Amniotic epithelial cell (primary cell): ENCODE results near the gene FAR2.
"Not testable (repeated sequence)": the region's sequence is repeated elsewhere in the genome, so short reads cannot be mapped to it uniquely, and the experiment has no call there.

ENCODE experiments used
- DNase-seq: peaks from one replicate; pipeline ENCODE4 v3.0.0-alpha.2; 2010; ENCODE audit warnings: low read depth

The FAR2 gene

GRCh38 chr12:29333178-29333577 lies 184.1 kb downstream of the FAR2 start:
- peak; percentile 84 for DNase-seq

- peak; percentile 8 for DNase-seq
Measured at GRCh38 chr12:29334937-29335336, 185.9 kb downstream of the FAR2 start.

DNA sequence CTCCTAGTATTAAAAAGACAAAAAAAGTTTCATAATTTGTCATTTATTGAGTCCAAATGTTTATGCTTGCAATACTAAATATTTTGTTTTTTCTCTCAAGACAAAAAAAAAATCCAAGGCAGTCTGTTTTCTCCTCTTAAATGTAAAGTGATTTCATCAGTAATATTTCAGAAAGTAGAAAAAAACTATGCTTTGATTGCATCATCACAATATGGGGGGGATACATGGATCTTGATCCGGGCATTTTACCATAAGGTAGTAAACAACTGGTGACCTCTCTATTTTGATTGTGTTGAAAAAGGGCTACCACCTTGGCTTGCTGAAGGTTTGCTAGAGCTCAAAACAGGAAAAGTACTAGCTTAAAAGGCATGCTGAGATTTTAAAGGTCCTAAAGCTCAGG lies 188.2 kb downstream of the FAR2 start:
- DNase-seq: no peak

GRCh38 chr12:29343022-29343799 lies 194.1 kb downstream of the FAR2 start:
- DNase-seq: no peak

- DNase-seq: peak; percentile 17
Measured at GRCh38 chr12:29346769-29347421, 197.8 kb downstream of the FAR2 start.

- DNase-seq: peak; percentile 77
Measured at GRCh38 chr12:29350080-29350479, 201.0 kb downstream of the FAR2 start.

GRCh38 chr12:29354954-29355353 lies 205.9 kb downstream of the FAR2 start:
- no peak for DNase-seq

GRCh38 chr12:29365091-29365490 lies 216.0 kb downstream of the FAR2 start:
- DNase-seq: no peak

DNA sequence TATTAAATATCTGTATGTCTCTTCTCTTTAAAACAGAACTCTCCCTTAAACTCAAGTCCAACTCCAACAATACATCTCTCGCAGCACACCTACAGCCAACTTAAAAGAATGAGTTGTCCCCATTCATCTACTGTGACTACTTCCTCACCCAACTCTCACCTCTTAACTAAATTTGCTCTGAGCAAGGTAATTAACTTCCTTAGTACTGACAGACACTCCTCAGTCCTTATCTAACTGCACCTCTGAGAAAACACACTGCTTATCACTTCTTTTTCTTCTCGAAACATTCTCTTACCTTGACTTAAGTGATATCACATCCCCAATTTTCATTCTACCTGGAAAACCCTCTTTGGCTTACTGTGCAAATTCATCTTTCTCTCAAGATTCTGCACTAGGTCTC lies 224.9 kb downstream of the FAR2 start:
- no peak for DNase-seq

DNA sequence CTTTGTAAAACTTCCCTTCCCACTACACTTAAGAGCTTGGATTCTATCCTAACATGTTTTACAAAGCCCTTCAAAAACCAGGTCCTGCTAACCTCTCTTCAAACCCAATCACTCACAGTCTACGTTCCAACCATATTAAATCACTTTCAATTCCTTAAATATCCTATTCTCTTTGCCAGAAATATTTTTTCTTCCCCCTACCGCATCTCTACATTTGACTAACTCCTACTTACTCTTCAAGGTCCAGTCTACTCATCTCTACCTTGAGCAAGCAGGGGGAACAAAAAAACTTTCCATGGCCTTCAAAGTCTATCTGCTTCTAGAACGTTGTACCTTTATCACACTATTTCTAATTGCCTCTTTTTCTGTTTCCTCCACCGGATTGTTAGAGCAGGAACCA lies 225.8 kb downstream of the FAR2 start:
- DNase-seq: peak; percentile 20

GRCh38 chr12:29376118-29376517 lies 227.0 kb downstream of the FAR2 start:
- no peak for DNase-seq

- peak; percentile 99 for DNase-seq
Measured at GRCh38 chr12:29380536-29381523, 231.8 kb downstream of the FAR2 start, which contains the start of gene ERGIC2. TSS of gene ERGIC2 (minus strand) at chr12:29381172. CDS start at chr12:29371633, 9,539 bp downstream.

GRCh38 chr12:29382251-29382650 lies 233.2 kb downstream of the FAR2 start:
- no peak for DNase-seq

- DNase-seq: not testable (repeated sequence)
Measured at GRCh38 chr12:29385194-29385593, 236.1 kb downstream of the FAR2 start.
